ENCODE results near the gene GALNT11. TPM values are rescaled to one million over a fixed set of nuclear protein-coding genes. Genes with fewer than 3 reads are reported as not detected.

Gene GALNT11
- total and polyA plus RNA-seq, 2 of the 4 experiments (the other 2 are of a cell fraction), result 24.4 to 29.3 TPM

DNA sequence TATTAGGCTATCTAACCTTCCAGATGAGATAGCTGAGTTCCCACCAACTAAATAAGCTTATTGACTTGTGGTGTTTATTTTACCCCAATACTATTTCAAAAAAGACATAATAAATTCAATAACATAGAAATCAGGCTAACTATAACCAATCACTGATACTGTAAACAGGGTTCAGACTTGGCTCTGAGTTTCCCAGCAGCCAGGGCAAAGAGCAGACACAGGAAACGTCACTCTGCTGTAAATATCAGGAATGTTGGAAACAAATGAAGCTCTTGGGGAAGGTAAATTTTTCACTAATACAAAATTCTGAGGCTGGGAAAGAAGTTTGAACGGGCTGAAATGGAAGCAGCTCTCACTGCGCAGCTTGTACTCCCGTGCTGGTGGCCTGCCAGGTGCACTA, 114.6 kb downstream of the GALNT11 start:
- H3K18ac ChIP-seq (ENCODE audit: low read depth, low read length), result no peak overlapping the region
- H3K79me1 ChIP-seq (ENCODE audit: low read depth in 1 of 2, low read length in 2 of 2), result peaks cover 5 to 17% of the 10 kb centered on the region in 2 experiments
- TF ChIP-seq POLR2A (IDR thresholded peaks at IDR 0.05; ENCODE audit: low read depth, low read length) (no peak), CEBPB (IDR thresholded peaks at IDR 0.05; ENCODE audit: low read depth, low read length) (no peak), MAZ (IDR thresholded peaks at IDR 0.05; ENCODE audit: borderline replicate concordance, low read depth, low read length) (no peak), BHLHE40 (IDR thresholded peaks at IDR 0.05; ENCODE audit: low read depth, low read length) (no peak), CHD1 (IDR thresholded peaks at IDR 0.05; ENCODE audit: low read depth, low read length) (no peak), FOS (IDR thresholded peaks at IDR 0.05; ENCODE audit: low read depth, low read length) (no peak), MXI1 (IDR thresholded peaks at IDR 0.05; ENCODE audit: borderline replicate concordance, low read depth, low read length) (no peak)
- TF ChIP-seq, protein P1, sequence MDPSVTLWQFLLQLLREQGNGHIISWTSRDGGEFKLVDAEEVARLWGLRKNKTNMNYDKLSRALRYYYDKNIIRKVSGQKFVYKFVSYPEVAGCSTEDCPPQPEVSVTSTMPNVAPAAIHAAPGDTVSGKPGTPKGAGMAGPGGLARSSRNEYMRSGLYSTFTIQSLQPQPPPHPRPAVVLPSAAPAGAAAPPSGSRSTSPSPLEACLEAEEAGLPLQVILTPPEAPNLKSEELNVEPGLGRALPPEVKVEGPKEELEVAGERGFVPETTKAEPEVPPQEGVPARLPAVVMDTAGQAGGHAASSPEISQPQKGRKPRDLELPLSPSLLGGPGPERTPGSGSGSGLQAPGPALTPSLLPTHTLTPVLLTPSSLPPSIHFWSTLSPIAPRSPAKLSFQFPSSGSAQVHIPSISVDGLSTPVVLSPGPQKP (IDR thresholded peaks at IDR 0.05; ENCODE audit: borderline replicate concordance, low read depth, low read length), result no peak
- TF ChIP-seq, protein P2, sequence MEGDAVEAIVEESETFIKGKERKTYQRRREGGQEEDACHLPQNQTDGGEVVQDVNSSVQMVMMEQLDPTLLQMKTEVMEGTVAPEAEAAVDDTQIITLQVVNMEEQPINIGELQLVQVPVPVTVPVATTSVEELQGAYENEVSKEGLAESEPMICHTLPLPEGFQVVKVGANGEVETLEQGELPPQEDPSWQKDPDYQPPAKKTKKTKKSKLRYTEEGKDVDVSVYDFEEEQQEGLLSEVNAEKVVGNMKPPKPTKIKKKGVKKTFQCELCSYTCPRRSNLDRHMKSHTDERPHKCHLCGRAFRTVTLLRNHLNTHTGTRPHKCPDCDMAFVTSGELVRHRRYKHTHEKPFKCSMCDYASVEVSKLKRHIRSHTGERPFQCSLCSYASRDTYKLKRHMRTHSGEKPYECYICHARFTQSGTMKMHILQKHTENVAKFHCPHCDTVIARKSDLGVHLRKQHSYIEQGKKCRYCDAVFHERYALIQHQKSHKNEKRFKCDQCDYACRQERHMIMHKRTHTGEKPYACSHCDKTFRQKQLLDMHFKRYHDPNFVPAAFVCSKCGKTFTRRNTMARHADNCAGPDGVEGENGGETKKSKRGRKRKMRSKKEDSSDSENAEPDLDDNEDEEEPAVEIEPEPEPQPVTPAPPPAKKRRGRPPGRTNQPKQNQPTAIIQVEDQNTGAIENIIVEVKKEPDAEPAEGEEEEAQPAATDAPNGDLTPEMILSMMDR (conservative IDR thresholded peaks at IDR 0.05; ENCODE audit: low read depth, low read length), result no peak
- intact Hi-C loops (cut with micrococcal nuclease) (no loop called here), dilution Hi-C loops (cut with HindIII; ENCODE audit: low sequenced_read_pairs, unreplicated experiment) (no loop called here), in situ Hi-C loops (cut with MboI; ENCODE audit: low sequenced_read_pairs) (no loop called here)
- no peak overlapping the region for H2AFZ ChIP-seq (replicated peaks; ENCODE audit: low read length, poor library complexity)
- H4K91ac ChIP-seq (ENCODE audit: insufficient read depth, low read depth, low read length), result no peak overlapping the region
- no peak overlapping the region for H2BK20ac ChIP-seq (ENCODE audit: low read depth, low read length)
- H3K36me3 ChIP-seq (ENCODE audit: control insufficient read depth, insufficient read depth, low read length), result peaks cover 43% of the 10 kb centered on the region
- H3K14ac ChIP-seq (replicated peaks; ENCODE audit: low read depth, low read length), result no peak overlapping the region
- H3K27ac ChIP-seq (ENCODE audit: insufficient read depth, low read length), result no peak overlapping the region
- ChIA-PET CTCF (no interaction called here), POLR2A (ENCODE audit: unreplicated experiment) (no interaction called here)
- no peak for ATAC-seq (ENCODE audit: low read depth)
- no peak overlapping the region for H2BK120ac ChIP-seq (ENCODE audit: low read depth, low read length)
- H3K9ac ChIP-seq (ENCODE audit: low read depth, low read length), result no peak overlapping the region
- H4K5ac ChIP-seq (ENCODE audit: low read depth, low read length), result no peak overlapping the region
- H2BK5ac ChIP-seq (ENCODE audit: low read depth, low read length, poor library complexity, severe bottlenecking), result no peak overlapping the region
- no CpG with 5 or more reads among the region's 4 CpGs for WGBS, 2 experiments (ENCODE audit: extremely low coverage in 2 of 2, insufficient read length in 1 of 2)
- no peak overlapping the region for H2BK15ac ChIP-seq (ENCODE audit: low read depth, low read length)
- H3K56ac ChIP-seq (ENCODE audit: extremely low read depth, insufficient read depth, low read length), result no peak overlapping the region
- no peak overlapping the region for H2AK9ac ChIP-seq (replicated peaks; ENCODE audit: low read depth, low read length, poor library complexity)
- peaks cover 26% of the 10 kb centered on the region for H3K9me1 ChIP-seq (ENCODE audit: insufficient read depth, low read length)
- no peaks in the 10 kb centered on the region for H3K9me3 ChIP-seq (ENCODE audit: control insufficient read depth, insufficient read depth, low read length)
- H3K4me3 ChIP-seq (ENCODE audit: insufficient read depth, low read depth, low read length), result no peak overlapping the region
- no peak overlapping the region for H3K4ac ChIP-seq (ENCODE audit: low read depth, low read length)
- H3K23ac ChIP-seq (ENCODE audit: low read depth, low read length), result no peak overlapping the region
- DNase-seq, result no peak
- peaks cover 1% of the 10 kb centered on the region; the same call in 1 of the 2 replicates for H4K20me1 ChIP-seq (ENCODE audit: insufficient read depth, low read length)
- no peak overlapping the region for H2AK5ac ChIP-seq (ENCODE audit: low read depth, low read length)
- no peaks in the 10 kb centered on the region for H3K4me1 ChIP-seq (ENCODE audit: control insufficient read depth, insufficient read depth, low read length)
- H4K8ac ChIP-seq (ENCODE audit: low read depth in 2 of 2, low read length in 2 of 2), result no peak overlapping the region
- no peak overlapping the region for H3K4me2 ChIP-seq (ENCODE audit: low read depth, low read length)
- H3K27me3 ChIP-seq (ENCODE audit: control insufficient read depth, insufficient read depth, low read length), result no peaks in the 10 kb centered on the region
- no TSS peak for BruUV-seq (replicated peaks)

Data from IMR-90 (cell line).